ENCODE results near the gene LMNTD1. TPM values are rescaled to one million over a fixed set of nuclear protein-coding genes. Genes with fewer than 3 reads are reported as not detected.

LMNTD1 gene
- total and polyA plus RNA-seq, 2 of the 4 experiments (the other 2 are of a cell fraction) = 1.5 to 4.3 TPM

- Histone ChIP-seq H2BK20ac (ENCODE audit: low read depth, low read length) (no peak overlapping the region), H3K4me3 (ENCODE audit: insufficient read depth, low read depth, low read length) (no peak overlapping the region), H2AK9ac (replicated peaks; ENCODE audit: low read depth, low read length, poor library complexity) (no peak overlapping the region), H3K9ac (ENCODE audit: low read depth, low read length) (no peak overlapping the region), H3K4ac (ENCODE audit: low read depth, low read length) (no peak overlapping the region), H3K4me2 (ENCODE audit: low read depth, low read length) (no peak overlapping the region), H2BK120ac (ENCODE audit: low read depth, low read length) (no peak overlapping the region), H3K56ac (ENCODE audit: extremely low read depth, insufficient read depth, low read length) (no peak overlapping the region), H3K27me3 (ENCODE audit: control insufficient read depth, insufficient read depth, low read length) (no peaks in the 10 kb centered on the region), H3K18ac (ENCODE audit: low read depth, low read length) (no peak overlapping the region), H2BK15ac (ENCODE audit: low read depth, low read length) (no peak overlapping the region), H3K36me3 (ENCODE audit: control insufficient read depth, insufficient read depth, low read length) (no peaks in the 10 kb centered on the region), H3K9me1 (ENCODE audit: insufficient read depth, low read length) (no peaks in the 10 kb centered on the region), H3K14ac (replicated peaks; ENCODE audit: low read depth, low read length) (no peak overlapping the region), H3K23ac (ENCODE audit: low read depth, low read length) (no peak overlapping the region), H4K20me1 (ENCODE audit: insufficient read depth, low read length) (no peaks in the 10 kb centered on the region), H3K4me1 (ENCODE audit: control insufficient read depth, insufficient read depth, low read length) (peaks cover 2% of the 10 kb centered on the region), H3K27ac (ENCODE audit: insufficient read depth, low read length) (no peak overlapping the region), H2AFZ (replicated peaks; ENCODE audit: low read length, poor library complexity) (no peak overlapping the region), H2BK5ac (ENCODE audit: low read depth, low read length, poor library complexity, severe bottlenecking) (no peak overlapping the region), H4K91ac (ENCODE audit: insufficient read depth, low read depth, low read length) (no peak overlapping the region), H3K9me3 (ENCODE audit: control insufficient read depth, insufficient read depth, low read length) (no peaks in the 10 kb centered on the region), H3K79me1 (ENCODE audit: low read depth in 1 of 2, low read length in 2 of 2) (no peaks in the 10 kb centered on the region), H4K8ac (ENCODE audit: low read depth in 2 of 2, low read length in 2 of 2) (no peak overlapping the region), H2AK5ac (ENCODE audit: low read depth, low read length) (no peak overlapping the region), H4K5ac (ENCODE audit: low read depth, low read length) (no peak overlapping the region)
- ATAC-seq (ENCODE audit: low read depth) = no peak
- CTCF ChIA-PET = interaction anchor here (0.6 to 1.0 kb wide), 3 partner anchors 11 to 123 kb away, joined by 3 to 4 read pairs (median 3); no protein-coding TSS in a partner anchor
- POLR2A ChIA-PET (ENCODE audit: unreplicated experiment) = no interaction called here
- intact Hi-C loops (cut with micrococcal nuclease) (loop anchor here (5.0 to 10.0 kb wide), 2 partner anchors 121 to 313 kb away; no protein-coding TSS in a partner anchor), in situ Hi-C loops (cut with MboI; ENCODE audit: low sequenced_read_pairs) (no loop called here), dilution Hi-C loops (cut with HindIII; ENCODE audit: low sequenced_read_pairs, unreplicated experiment) (no loop called here)
- TF ChIP-seq, protein P1, sequence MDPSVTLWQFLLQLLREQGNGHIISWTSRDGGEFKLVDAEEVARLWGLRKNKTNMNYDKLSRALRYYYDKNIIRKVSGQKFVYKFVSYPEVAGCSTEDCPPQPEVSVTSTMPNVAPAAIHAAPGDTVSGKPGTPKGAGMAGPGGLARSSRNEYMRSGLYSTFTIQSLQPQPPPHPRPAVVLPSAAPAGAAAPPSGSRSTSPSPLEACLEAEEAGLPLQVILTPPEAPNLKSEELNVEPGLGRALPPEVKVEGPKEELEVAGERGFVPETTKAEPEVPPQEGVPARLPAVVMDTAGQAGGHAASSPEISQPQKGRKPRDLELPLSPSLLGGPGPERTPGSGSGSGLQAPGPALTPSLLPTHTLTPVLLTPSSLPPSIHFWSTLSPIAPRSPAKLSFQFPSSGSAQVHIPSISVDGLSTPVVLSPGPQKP (IDR thresholded peaks at IDR 0.05; ENCODE audit: borderline replicate concordance, low read depth, low read length) = no peak
- TF ChIP-seq RFX5 (IDR thresholded peaks at IDR 0.05; ENCODE audit: low read depth, low read length) (no peak), RAD21 (IDR thresholded peaks at IDR 0.05; ENCODE audit: low read length) (peak; percentile 49; the same call in 1 of the 2 replicates), POLR2A (IDR thresholded peaks at IDR 0.05; ENCODE audit: low read depth, low read length) (no peak), CHD1 (IDR thresholded peaks at IDR 0.05; ENCODE audit: low read depth, low read length) (no peak), SMC3 (IDR thresholded peaks at IDR 0.05; ENCODE audit: low read depth, low read length) (peak; percentile 44), MAZ (IDR thresholded peaks at IDR 0.05; ENCODE audit: borderline replicate concordance, low read depth, low read length) (no peak), RCOR1 (IDR thresholded peaks at IDR 0.05; ENCODE audit: insufficient replicate concordance, low read length) (no peak), BHLHE40 (IDR thresholded peaks at IDR 0.05; ENCODE audit: low read depth, low read length) (no peak), MAFK (IDR thresholded peaks at IDR 0.05; ENCODE audit: low read depth, low read length) (no peak)
- TF ChIP-seq, protein P2, sequence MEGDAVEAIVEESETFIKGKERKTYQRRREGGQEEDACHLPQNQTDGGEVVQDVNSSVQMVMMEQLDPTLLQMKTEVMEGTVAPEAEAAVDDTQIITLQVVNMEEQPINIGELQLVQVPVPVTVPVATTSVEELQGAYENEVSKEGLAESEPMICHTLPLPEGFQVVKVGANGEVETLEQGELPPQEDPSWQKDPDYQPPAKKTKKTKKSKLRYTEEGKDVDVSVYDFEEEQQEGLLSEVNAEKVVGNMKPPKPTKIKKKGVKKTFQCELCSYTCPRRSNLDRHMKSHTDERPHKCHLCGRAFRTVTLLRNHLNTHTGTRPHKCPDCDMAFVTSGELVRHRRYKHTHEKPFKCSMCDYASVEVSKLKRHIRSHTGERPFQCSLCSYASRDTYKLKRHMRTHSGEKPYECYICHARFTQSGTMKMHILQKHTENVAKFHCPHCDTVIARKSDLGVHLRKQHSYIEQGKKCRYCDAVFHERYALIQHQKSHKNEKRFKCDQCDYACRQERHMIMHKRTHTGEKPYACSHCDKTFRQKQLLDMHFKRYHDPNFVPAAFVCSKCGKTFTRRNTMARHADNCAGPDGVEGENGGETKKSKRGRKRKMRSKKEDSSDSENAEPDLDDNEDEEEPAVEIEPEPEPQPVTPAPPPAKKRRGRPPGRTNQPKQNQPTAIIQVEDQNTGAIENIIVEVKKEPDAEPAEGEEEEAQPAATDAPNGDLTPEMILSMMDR (conservative IDR thresholded peaks at IDR 0.05; ENCODE audit: low read depth, low read length) = peak; percentile 55
- WGBS, 2 experiments (ENCODE audit: extremely low coverage in 2 of 2, insufficient read length in 1 of 2) = no CpG with 5 or more reads among the region's 2 CpGs
- no TSS peak for BruUV-seq (replicated peaks)
- DNase-seq = peak; percentile 43
Observed at GRCh38 chr12:25557830-25558436, 4.8 kb upstream of the LMNTD1 start.

Data from IMR-90 (cell line).